T-cell (primary cell): ENCODE results near the gene LRSAM1. TPM values are rescaled to one million over a fixed set of nuclear protein-coding genes. Genes with fewer than 3 reads are reported as not detected.

Source experiments
- ATAC-seq, 4 experiments: fragments of 200-7000 bp in 3 of 4; fragments of 150-1000 bp in 1 of 4; cut with Tn5 transposase; replicated peaks in 1 of 4; 1 replicate in 3 of 4; 2 replicates in 1 of 4; pipeline ENCODE4 v1.10.0; 2021; ENCODE audit warnings: moderate library complexity in 3 of 4, mild to moderate bottlenecking in 2 of 4, moderate number of reproducible peaks in 1 of 4
- CTCF ChIA-PET, 2 donors: fragments of 300-600 bp; sonication (Branson Sonifier 250); formaldehyde crosslinking; loops; one replicate each; lab custom pipeline; 2022; ENCODE audit warnings: antibody characterized with exemption in 2 of 2; lab: Charles Lee
- POLR2A ChIA-PET, 2 donors: fragments of 300-600 bp; sonication (Branson Sonifier 250); formaldehyde crosslinking; loops; one replicate each; lab custom pipeline; 2022; ENCODE audit warnings: antibody characterized with exemption in 2 of 2; lab: Charles Lee
- DNase-seq, 35 experiments: peaks; one replicate each; pipeline versions ENCODE4 v3.0.0 to v3.0.0-alpha.2; 2013 to 2023
- H3K27ac ChIP-seq: one replicate; pipeline ENCODE4 v1.5.1; 2013; ENCODE audit warnings: low read length
- H3K27me3 ChIP-seq, 2 experiments: replicated peaks in 1 of 2; 1 replicate in 1 of 2; 2 replicates in 1 of 2; pipeline versions ENCODE4 v1.6.1 to v1.7.0; 2013; ENCODE audit warnings: low read length in 1 of 2, mixed read lengths in 1 of 2; ENCODE audit not compliant: control insufficient read depth in 2 of 2, insufficient read depth in 2 of 2; ENCODE audit errors: extremely low read depth in 1 of 2
- H3K36me3 ChIP-seq, 2 donors: 1 replicate in 1 of 2; 2 replicates in 1 of 2; pipeline versions ENCODE4 v1.6.1 to v1.7.0; 2013; ENCODE audit warnings: low read length in 1 of 2; ENCODE audit not compliant: control insufficient read depth in 2 of 2, insufficient read depth in 1 of 2; ENCODE audit errors: extremely low read depth in 1 of 2
- H3K4me1 ChIP-seq, 2 experiments: 1 replicate in 1 of 2; 2 replicates in 1 of 2; pipeline versions ENCODE4 v1.6.1 to v1.7.0; 2013; ENCODE audit warnings: low read length in 2 of 2, mixed read lengths in 1 of 2; ENCODE audit not compliant: insufficient read depth in 2 of 2, control insufficient read depth in 1 of 2; ENCODE audit errors: extremely low read depth in 1 of 2
- H3K4me3 ChIP-seq, 2 donors: 1 replicate in 1 of 2; 2 replicates in 1 of 2; pipeline versions ENCODE4 v1.5.1 to v1.7.0; 2013; ENCODE audit warnings: mild to moderate bottlenecking in 2 of 2, low read length in 1 of 2, moderate library complexity in 1 of 2; ENCODE audit not compliant: control insufficient read depth in 1 of 2; ENCODE audit errors: extremely low read depth in 1 of 2
- H3K9me3 ChIP-seq: 2 replicates; pipeline ENCODE4 v1.7.0; 2013
- H3K27ac Mint-ChIP-seq, 2 donors: one replicate each; pipeline ENCODE4 v1.8.0; 2020 to 2021; ENCODE audit warnings: mild to moderate bottlenecking in 2 of 2, mixed read lengths in 2 of 2
- H3K27me3 Mint-ChIP-seq, 2 donors: one replicate each; pipeline ENCODE4 v1.8.0; 2021 to 2022; ENCODE audit warnings: mixed read lengths in 2 of 2
- H3K36me3 Mint-ChIP-seq: one replicate; pipeline ENCODE4 v1.8.0; 2021; ENCODE audit warnings: mixed read lengths
- H3K4me1 Mint-ChIP-seq, 3 donors: one replicate each; pipeline ENCODE4 v1.8.0; 2020 to 2022; ENCODE audit warnings: mixed read lengths in 3 of 3, mild to moderate bottlenecking in 1 of 3
- H3K4me3 Mint-ChIP-seq, 3 donors: one replicate each; pipeline ENCODE4 v1.8.0; 2020 to 2022; ENCODE audit warnings: mild to moderate bottlenecking in 3 of 3, mixed read lengths in 3 of 3, moderate library complexity in 3 of 3
- H3K9me3 Mint-ChIP-seq, 3 donors: one replicate each; pipeline ENCODE4 v1.8.0; 2020 to 2022; ENCODE audit warnings: mixed read lengths in 3 of 3
- WGBS: methylation state at CpG from one replicate; pipeline ENCODE4 v1.1.5; 2013; ENCODE audit warnings: missing lambda C conversion rate; ENCODE audit not compliant: insufficient coverage; 5-methylcytosine and 5-hydroxymethylcytosine counted together
- total RNA-seq, 35 experiments: library from RNA in 6 of 35; stranded (reverse) in 6 of 35; fragments of 120-200 nt in 1 of 35; gene quantifications; one replicate each; pipeline versions ENCODE4 v1.2.1 to v1.2.4 and lab custom pipeline; 2013 to 2026

LRSAM1 gene
- total RNA-seq, 5 donors from 2014 or later (not counting 1 experiment from before 2014, with no cell fraction given): 17.9 to 30.3 (median 25.1) TPM

DNA sequence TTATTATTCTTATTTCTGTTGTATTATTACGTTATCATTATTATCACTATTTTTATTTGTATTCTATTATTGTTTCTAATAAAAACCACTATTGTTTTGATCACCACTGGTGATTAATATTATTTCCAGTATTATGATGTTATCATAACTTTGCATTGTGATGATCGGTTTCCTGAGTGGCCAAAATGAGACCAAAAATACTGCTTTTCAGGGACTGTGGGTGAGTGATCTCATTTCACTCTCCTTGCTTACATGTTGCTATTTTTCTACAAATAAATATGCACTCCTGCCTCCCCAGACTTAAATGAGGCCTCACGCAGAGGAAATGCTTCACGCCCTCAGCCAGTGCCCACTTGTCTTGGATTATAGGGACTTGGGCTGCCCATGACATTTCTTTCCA lies 78.4 kb downstream of the LRSAM1 start:
- POLR2A ChIA-PET: no interaction called here
- H3K36me3 ChIP-seq: peaks cover 0 to under 1% of the 10 kb centered on the region in 2 donors
- H3K9me3 Mint-ChIP-seq: peaks cover 0 to 9% (median 4%) of the 10 kb centered on the region in 3 donors
- H3K4me1 Mint-ChIP-seq: no peaks in the 10 kb centered on the region
- ATAC-seq (no peak), DNase-seq (no peak)
- H3K4me3 ChIP-seq: no peak overlapping the region
- CTCF ChIA-PET: no interaction called here
- no peak overlapping the region for H3K27ac Mint-ChIP-seq
- peaks cover 19% of the 10 kb centered on the region for H3K36me3 Mint-ChIP-seq
- H3K4me1 ChIP-seq: no peaks in the 10 kb centered on the region
- H3K27ac ChIP-seq: no peak overlapping the region
- H3K9me3 ChIP-seq: no peaks in the 10 kb centered on the region
- H3K4me3 Mint-ChIP-seq: no peak overlapping the region
- H3K27me3 ChIP-seq: no peaks in the 10 kb centered on the region
- 100% methylated on average over 2 of the region's 4 CpGs for WGBS
- no peaks in the 10 kb centered on the region for H3K27me3 Mint-ChIP-seq

DNA sequence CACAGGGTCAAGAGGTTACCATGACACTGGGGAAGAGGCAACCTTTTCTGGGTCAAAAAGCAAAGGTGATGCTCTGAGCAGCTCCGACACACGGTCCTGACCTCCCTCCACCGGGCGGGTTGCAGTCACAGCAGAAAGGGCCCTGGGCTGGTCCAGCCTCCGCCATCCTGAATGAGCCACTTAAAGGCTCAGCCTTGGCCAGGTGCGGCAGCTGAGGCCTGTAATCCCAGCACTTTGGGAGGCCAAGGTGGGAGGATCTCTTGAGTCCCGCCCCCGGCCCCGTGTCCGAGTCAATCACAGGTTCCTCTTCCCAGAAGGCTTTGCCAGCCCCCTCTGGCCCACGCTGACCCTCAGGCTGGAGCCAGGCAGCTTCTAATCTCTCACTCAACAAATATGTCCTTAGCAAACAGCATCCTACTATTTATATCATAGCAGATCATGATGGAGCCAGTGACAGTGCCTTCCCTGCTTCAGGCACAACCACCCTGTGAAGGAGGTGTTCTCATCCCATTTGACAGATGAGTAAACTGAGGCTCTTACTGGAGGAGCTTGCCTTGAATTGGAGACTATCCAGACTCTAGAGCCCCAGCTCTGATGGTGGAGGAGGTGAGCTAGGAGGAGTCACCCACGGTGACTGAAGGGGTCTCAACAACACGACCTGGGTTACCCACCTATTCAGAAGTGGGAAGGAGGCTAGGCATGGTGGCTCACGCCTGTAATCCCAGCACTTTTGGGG lies 79.1 kb downstream of the LRSAM1 start:
- Mint-ChIP-seq H3K36me3 (peaks cover 13% of the 10 kb centered on the region), H3K27me3 (no peaks in the 10 kb centered on the region), H3K9me3 (peaks cover 0 to 3% (median 0%) of the 10 kb centered on the region in 3 donors), H3K4me3 (no peak overlapping the region), H3K4me1 (no peaks in the 10 kb centered on the region), H3K27ac (no peak overlapping the region)
- ATAC-seq (no peak), DNase-seq (no peak)
- WGBS: 89% methylated on average over 11 of the region's 14 CpGs
- H3K4me3 ChIP-seq: no peak overlapping the region
- ChIA-PET CTCF (interaction anchor here in 1 of 2 donors (0.7 kb wide), 1 partner anchor 17 kb away, joined by 3 read pairs; no protein-coding TSS in a partner anchor), POLR2A (no interaction called here)
- H3K9me3 ChIP-seq: no peaks in the 10 kb centered on the region
- no peak overlapping the region for H3K27ac ChIP-seq
- no peaks in the 10 kb centered on the region for H3K4me1 ChIP-seq
- no peaks in the 10 kb centered on the region for H3K36me3 ChIP-seq
- H3K27me3 ChIP-seq: no peaks in the 10 kb centered on the region

DNA sequence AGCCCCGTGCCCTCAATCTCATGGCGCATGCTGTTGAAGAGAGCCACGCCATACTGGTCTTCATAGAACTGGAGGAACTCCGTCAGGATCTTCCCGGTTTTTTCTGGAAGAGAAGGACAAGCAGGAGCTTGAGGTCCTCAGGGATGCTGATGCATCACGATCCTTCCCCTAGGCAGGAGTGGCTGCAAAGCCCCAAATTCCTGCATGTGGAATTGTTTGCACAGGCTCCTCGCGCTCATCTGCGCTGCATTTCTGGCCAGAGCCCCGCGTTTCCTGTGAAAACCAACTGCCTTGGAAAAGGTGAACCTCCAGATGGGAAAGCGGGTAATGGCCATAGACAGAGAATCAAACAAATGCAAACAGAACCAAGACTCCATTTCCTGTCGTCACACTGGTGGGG lies 80.4 kb downstream of the LRSAM1 start:
- Mint-ChIP-seq H3K36me3 (peaks cover 5% of the 10 kb centered on the region), H3K9me3 (no peaks in the 10 kb centered on the region), H3K4me3 (no peak overlapping the region), H3K4me1 (no peaks in the 10 kb centered on the region), H3K27ac (no peak overlapping the region), H3K27me3 (no peaks in the 10 kb centered on the region)
- H3K36me3 ChIP-seq: no peaks in the 10 kb centered on the region
- no peaks in the 10 kb centered on the region for H3K27me3 ChIP-seq
- ATAC-seq (no peak), DNase-seq (no peak)
- 87% methylated on average over 13 of the region's 13 CpGs for WGBS
- H3K9me3 ChIP-seq: no peaks in the 10 kb centered on the region
- ChIA-PET CTCF (no interaction called here), POLR2A (no interaction called here)
- H3K4me1 ChIP-seq: no peaks in the 10 kb centered on the region
- H3K27ac ChIP-seq: no peak overlapping the region
- no peak overlapping the region for H3K4me3 ChIP-seq

DNA sequence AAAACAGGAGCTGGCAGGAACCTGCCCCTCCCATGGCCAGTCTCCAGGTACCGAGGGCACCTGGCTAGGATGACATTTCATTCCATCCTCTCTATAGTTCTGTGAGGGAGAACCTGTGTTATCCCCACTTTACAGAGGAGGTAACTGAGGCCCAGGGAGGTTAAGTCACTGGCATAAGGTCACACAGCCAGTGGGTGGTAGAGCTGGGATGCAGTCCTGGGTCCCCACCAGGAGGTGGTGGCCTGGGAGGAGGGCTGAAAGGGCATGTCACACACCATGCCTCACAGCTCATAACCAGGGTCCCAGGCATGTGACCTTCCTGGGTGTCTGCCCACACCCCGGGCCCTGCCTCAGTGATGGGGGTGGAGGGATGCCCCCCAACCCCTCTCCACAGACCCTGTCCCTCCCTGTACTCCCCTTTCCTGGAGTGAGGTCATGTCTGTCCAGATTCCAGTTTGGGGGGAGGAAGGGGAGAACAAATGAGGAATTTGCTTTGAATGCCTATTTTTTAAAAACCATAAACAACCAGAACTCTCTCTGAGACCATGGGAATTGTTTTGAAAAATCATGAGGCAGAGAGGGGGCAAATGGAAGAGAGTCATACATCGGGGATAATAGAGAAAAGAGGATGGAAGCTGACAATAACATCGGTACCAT lies 83.1 kb downstream of the LRSAM1 start:
- no peaks in the 10 kb centered on the region for H3K27me3 Mint-ChIP-seq
- no peaks in the 10 kb centered on the region for H3K27me3 ChIP-seq
- no peak overlapping the region for H3K27ac ChIP-seq
- H3K36me3 ChIP-seq: no peaks in the 10 kb centered on the region
- H3K4me1 Mint-ChIP-seq: no peaks in the 10 kb centered on the region
- peaks cover 3% of the 10 kb centered on the region for H3K36me3 Mint-ChIP-seq
- H3K4me3 Mint-ChIP-seq: no peak overlapping the region
- WGBS: 94% methylated on average over 2 of the region's 4 CpGs
- no peaks in the 10 kb centered on the region for H3K9me3 Mint-ChIP-seq
- POLR2A ChIA-PET: no interaction called here
- no peak overlapping the region for H3K27ac Mint-ChIP-seq
- H3K9me3 ChIP-seq: no peaks in the 10 kb centered on the region
- H3K4me3 ChIP-seq: no peak overlapping the region
- DNase-seq (no peak), ATAC-seq (no peak)
- no peaks in the 10 kb centered on the region for H3K4me1 ChIP-seq
- CTCF ChIA-PET: no interaction called here

DNA sequence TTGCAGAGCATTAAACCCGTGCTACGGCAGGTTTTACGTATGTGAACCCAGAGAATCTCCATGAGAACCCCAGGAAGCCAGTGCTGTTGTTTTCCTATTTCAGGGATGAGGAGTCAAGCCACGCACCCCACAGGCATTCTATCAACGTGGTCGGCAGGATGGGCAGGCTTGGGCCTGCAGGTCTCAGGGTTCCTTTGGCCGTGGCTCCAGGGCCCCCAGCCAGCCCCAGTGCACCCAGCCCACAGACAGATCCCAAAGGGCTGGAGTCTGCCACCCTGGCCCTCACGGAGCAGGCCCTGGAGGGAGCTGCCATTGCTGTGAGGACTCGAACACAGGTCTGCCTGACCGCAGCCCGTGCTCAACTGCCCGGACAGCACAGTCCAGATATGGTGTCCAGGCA lies 83.6 kb downstream of the LRSAM1 start:
- H3K36me3 ChIP-seq: no peaks in the 10 kb centered on the region
- no peaks in the 10 kb centered on the region for H3K4me1 ChIP-seq
- no peaks in the 10 kb centered on the region for H3K4me1 Mint-ChIP-seq
- no peak overlapping the region for H3K27ac Mint-ChIP-seq
- H3K27ac ChIP-seq: no peak overlapping the region
- no peak for ATAC-seq
- CTCF ChIA-PET: no interaction called here
- H3K4me3 Mint-ChIP-seq: no peak overlapping the region
- peaks cover 3% of the 10 kb centered on the region for H3K36me3 Mint-ChIP-seq
- no peaks in the 10 kb centered on the region for H3K27me3 ChIP-seq
- H3K9me3 ChIP-seq: no peaks in the 10 kb centered on the region
- POLR2A ChIA-PET: no interaction called here
- WGBS: 81% methylated on average over 9 of the region's 12 CpGs
- DNase-seq: no peak
- H3K9me3 Mint-ChIP-seq: no peaks in the 10 kb centered on the region
- H3K4me3 ChIP-seq: no peak overlapping the region
- H3K27me3 Mint-ChIP-seq: no peaks in the 10 kb centered on the region

DNA sequence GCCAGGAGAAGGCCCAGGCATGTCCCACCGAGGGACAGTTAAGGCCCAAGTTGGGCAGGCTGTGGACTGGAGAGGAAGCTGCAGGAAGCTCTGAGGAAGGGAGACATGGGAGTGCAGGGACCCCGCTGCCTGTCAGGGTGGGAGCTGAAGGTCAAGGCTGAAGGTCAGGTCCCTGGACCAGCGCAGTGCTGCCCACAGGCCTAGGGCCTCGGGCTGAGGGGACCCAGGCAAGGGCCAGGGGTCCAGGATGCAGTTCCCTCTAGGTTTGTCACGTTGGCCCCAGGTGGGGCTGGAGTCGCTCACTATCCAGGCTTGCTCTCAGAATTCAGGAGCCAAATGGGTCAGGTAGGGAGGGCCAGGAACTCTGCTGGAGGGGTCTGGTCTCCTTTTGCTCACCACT lies 84.1 kb downstream of the LRSAM1 start:
- Histone ChIP-seq H3K27me3 (no peaks in the 10 kb centered on the region), H3K4me3 (no peak overlapping the region), H3K9me3 (no peaks in the 10 kb centered on the region), H3K36me3 (no peaks in the 10 kb centered on the region), H3K27ac (no peak overlapping the region), H3K4me1 (no peaks in the 10 kb centered on the region)
- no peaks in the 10 kb centered on the region for H3K27me3 Mint-ChIP-seq
- ChIA-PET CTCF (no interaction called here), POLR2A (no interaction called here)
- H3K9me3 Mint-ChIP-seq: no peaks in the 10 kb centered on the region
- no peak overlapping the region for H3K27ac Mint-ChIP-seq
- ATAC-seq: no peak
- no peaks in the 10 kb centered on the region for H3K4me1 Mint-ChIP-seq
- peaks cover 3% of the 10 kb centered on the region for H3K36me3 Mint-ChIP-seq
- no peak overlapping the region for H3K4me3 Mint-ChIP-seq
- 85% methylated on average over 5 of the region's 6 CpGs for WGBS
- no peak for DNase-seq
